Heart left ventricle (tissue), 16 donors: ENCODE data around the gene TTC23. TPM values are rescaled to one million over a fixed set of nuclear protein-coding genes. Genes with fewer than 3 reads are reported as not detected.

Source experiments
- ATAC-seq, 4 donors: fragments of 200-7000 bp; cut with Tn5 transposase; one replicate each; pipeline ENCODE4 v1.9.1; 2020 to 2022; ENCODE audit warnings: moderate library complexity in 4 of 4, mild to moderate bottlenecking in 3 of 4, moderate number of reproducible peaks in 1 of 4
- DNase-seq, 5 donors: peaks; one replicate each; pipeline ENCODE4 v3.0.0-alpha.2; 2020
- H3K27ac ChIP-seq, 12 donors: fragments of 200-600 bp; sonication (generic) in 4 of 12; one replicate each; pipeline versions ENCODE4 v1.5.0 to v1.8.0; 2016 to 2022; ENCODE audit warnings: mild to moderate bottlenecking in 2 of 12
- H3K27me3 ChIP-seq, 9 donors: fragments of 200-600 bp; sonication (generic) in 2 of 9; one replicate each; pipeline versions ENCODE4 v1.5.1 to v1.8.0; 2016 to 2022; ENCODE audit warnings: mild to moderate bottlenecking in 3 of 9
- H3K36me3 ChIP-seq, 9 donors: fragments of 200-600 bp; sonication (generic) in 2 of 9; one replicate each; pipeline versions ENCODE4 v1.5.0 to v1.8.0; 2018 to 2022; ENCODE audit warnings: mild to moderate bottlenecking in 2 of 9
- H3K4me1 ChIP-seq, 12 donors: fragments of 200-600 bp; sonication (generic) in 4 of 12; one replicate each; pipeline versions ENCODE4 v1.5.0 to v1.8.0; 2016 to 2022; ENCODE audit warnings: mild to moderate bottlenecking in 3 of 12
- H3K4me3 ChIP-seq, 12 donors: fragments of 200-600 bp; sonication (generic) in 4 of 12; one replicate each; pipeline versions ENCODE4 v1.5.0 to v1.8.0; 2017 to 2022; ENCODE audit warnings: mild to moderate bottlenecking in 9 of 12, moderate library complexity in 4 of 12
- H3K9me3 ChIP-seq, 12 donors: fragments of 200-600 bp; sonication (generic) in 4 of 12; one replicate each; pipeline versions ENCODE4 v1.5.0 to v1.8.0; 2016 to 2022; ENCODE audit warnings: mild to moderate bottlenecking in 1 of 12
- POLR2A ChIP-seq, 2 donors: fragments of 450-650 bp; IDR thresholded peaks; one replicate each; pipeline ENCODE4 v1.6.1; 2017; ENCODE audit warnings: antibody characterized with exemption in 2 of 2, mild to moderate bottlenecking in 2 of 2, moderate library complexity in 2 of 2
- WGBS, 4 donors: extraction: QIAGEN DNeasy Blood & Tissue Kit in 2 of 4; methylation state at CpG; one replicate each; pipeline versions ENCODE4 v1.1.5 to v1.1.7; 2013 to 2018; 5-methylcytosine and 5-hydroxymethylcytosine counted together
- intact Hi-C, 10 donors: fragments of 100-400 bp; cut with DNase I; formaldehyde crosslinking; loops; one replicate each; pipeline versions ENCODE4 v1.11.1 to v1.14.2; 2022
- polyA plus RNA-seq, 2 donors: library from polyadenylated mRNA; stranded (reverse); fragments of 200-250 nt; gene quantifications; one replicate each; pipeline ENCODE4 v1.2.3, GENCODE V29; 2013
- total RNA-seq, 9 donors: library from RNA; depleted of rRNA in 2 of 9; stranded (reverse); fragments of >200 nt in 2 of 9; fragmentation: NEBNext Ultra II Directional in 3 of 9; extraction: Animal tissue kit (Norgen Biotek cat#: 25700) in 3 of 9; gene quantifications; one replicate each; pipeline versions ENCODE4 v1.1.0 to v1.2.4, GENCODE V29; 2016 to 2023
- TF ChIP-seq, protein P1 (sequence below), 12 donors: fragments of 200-600 bp; sonication (generic) in 4 of 12; IDR thresholded peaks; one replicate each; pipeline versions ENCODE4 v1.5.0 to v1.8.0; 2018 to 2022; ENCODE audit warnings: antibody characterized with exemption in 12 of 12, mild to moderate bottlenecking in 5 of 12
- donor health status: ischemic (EF 13 %, LVEDD 7.1; RV severe dilation, severe dysfunction).
- donor health status: healthy with polysubstance abuse.
- donor health status: DM: no; HTN: yes; CAD: no.
- donor health status: DM: no; HTN: no; CAD: no.
- donor health status: ischemic (EF 25% LVEDD 6.9; RV normal size, moderate dysfunction).
- donor health status: ischemic (EF 25% LVEDD 5.7; RV mildly dilated, moderate dysfunction).
- donor health status: healthy.
- donor health status: DM: yes; HTN: yes; CAD: no.
- donor health status: ischemic (EF 35%, LVEDD 5.7; RV mildly dilated, moderate dysfunction).
- donor health status: nonischemic (EF 11% LVEDD 7.7; RV severe dilation, severe dysfunction).
- donor health status: DM: yes; HTN: yes; CAD: no.
- donor health status: PGD.
- donor health status: ischemic (EF 29% LVEDD 5.4; RV normal size, mild dysfunction).
- donor health status: nonischemic (EF 23%, LVEDD 6.1; RV moderate dilation, normal function).

The TTC23 gene
- total and polyA plus RNA-seq, 11 donors = 5.7 to 19.5 (median 10.4) TPM

DNA sequence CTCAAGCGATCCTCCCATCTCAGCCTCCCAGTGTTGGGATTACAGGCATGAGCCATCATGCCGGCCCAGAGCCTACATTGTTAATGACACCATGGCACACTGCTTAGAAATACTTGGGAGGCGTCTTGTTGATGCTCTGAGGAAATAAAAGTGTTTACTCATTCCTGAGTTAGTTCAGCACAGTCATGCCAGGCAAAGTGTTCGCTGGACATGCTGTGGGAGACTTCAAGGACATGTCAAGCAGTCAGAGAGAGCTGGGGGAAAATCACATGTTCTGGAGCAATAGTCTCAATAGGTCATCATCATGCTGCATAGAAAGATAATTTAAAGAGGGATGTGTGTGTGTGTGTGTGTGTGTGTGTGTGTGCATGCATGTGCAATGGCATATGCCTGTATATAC is 37.5 kb downstream of the TTC23 start:
- H3K27me3 ChIP-seq = no peaks in the 10 kb centered on the region
- peaks cover 0 to 45% (median 10%) of the 10 kb centered on the region in 9 donors for H3K36me3 ChIP-seq
- H3K4me1 ChIP-seq = peaks cover 0 to 16% (median 0%) of the 10 kb centered on the region in 12 donors
- intact Hi-C loops = loop anchor here in 9 of 10 donors (1.0 to 5.0 kb wide), 8 partner anchors 35 to 111 kb away; partner anchors contain the start of gene SYNM (in 1 of the 9)
- WGBS, 4 donors = 70 to 84% (median 78%) methylated on average over 4 of the region's 4 CpGs
- H3K27ac ChIP-seq = peak overlapping the region in 8 of 12 donors; percentile 9 to 85 (median 66)
- no peak overlapping the region for H3K4me3 ChIP-seq
- TF ChIP-seq POLR2A (IDR thresholded peaks at IDR 0.05) = no peak
- ATAC-seq (peak in 3 of 4 donors; percentile 25 to 60 (median 40)), DNase-seq (no peak)
- no peaks in the 10 kb centered on the region for H3K9me3 ChIP-seq

DNA sequence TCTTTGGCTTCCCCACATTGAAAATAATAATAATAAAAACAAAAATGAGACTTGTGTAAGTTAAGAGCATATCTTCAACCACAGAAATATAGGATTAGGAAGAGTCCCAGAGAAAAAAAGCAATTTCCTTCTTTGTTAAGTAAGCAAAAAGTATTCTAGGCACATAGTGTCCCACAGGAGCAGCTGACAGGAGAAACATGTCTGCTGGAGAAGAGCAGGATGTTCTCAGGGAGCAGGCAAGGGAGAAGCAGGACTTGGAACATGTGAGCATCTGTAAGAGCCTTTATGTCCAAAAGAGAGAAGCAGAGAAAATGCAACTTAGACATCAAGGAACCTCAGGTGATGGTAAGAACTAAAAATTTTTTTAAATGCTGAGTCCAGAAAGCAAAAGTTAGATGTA is 39.0 kb downstream of the TTC23 start:
- peak in 1 of 5 donors; percentile 10 for DNase-seq
- intact Hi-C loops = loop anchor here in 5 of 10 donors (5.0 kb wide), 2 partner anchors 33 to 38 kb away; no protein-coding TSS in a partner anchor
- Histone ChIP-seq H3K4me1 (peaks cover 0 to 16% (median 0%) of the 10 kb centered on the region in 12 donors), H3K36me3 (peaks cover 0 to 36% (median 6%) of the 10 kb centered on the region in 9 donors), H3K27me3 (no peaks in the 10 kb centered on the region), H3K27ac (peak overlapping the region in 1 of 12 donors; percentile 85), H3K4me3 (no peak overlapping the region), H3K9me3 (no peaks in the 10 kb centered on the region)
- TF ChIP-seq POLR2A (IDR thresholded peaks at IDR 0.05) = no peak
- TF ChIP-seq, protein P1, sequence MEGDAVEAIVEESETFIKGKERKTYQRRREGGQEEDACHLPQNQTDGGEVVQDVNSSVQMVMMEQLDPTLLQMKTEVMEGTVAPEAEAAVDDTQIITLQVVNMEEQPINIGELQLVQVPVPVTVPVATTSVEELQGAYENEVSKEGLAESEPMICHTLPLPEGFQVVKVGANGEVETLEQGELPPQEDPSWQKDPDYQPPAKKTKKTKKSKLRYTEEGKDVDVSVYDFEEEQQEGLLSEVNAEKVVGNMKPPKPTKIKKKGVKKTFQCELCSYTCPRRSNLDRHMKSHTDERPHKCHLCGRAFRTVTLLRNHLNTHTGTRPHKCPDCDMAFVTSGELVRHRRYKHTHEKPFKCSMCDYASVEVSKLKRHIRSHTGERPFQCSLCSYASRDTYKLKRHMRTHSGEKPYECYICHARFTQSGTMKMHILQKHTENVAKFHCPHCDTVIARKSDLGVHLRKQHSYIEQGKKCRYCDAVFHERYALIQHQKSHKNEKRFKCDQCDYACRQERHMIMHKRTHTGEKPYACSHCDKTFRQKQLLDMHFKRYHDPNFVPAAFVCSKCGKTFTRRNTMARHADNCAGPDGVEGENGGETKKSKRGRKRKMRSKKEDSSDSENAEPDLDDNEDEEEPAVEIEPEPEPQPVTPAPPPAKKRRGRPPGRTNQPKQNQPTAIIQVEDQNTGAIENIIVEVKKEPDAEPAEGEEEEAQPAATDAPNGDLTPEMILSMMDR (IDR thresholded peaks at IDR 0.05) = no peak
- no peak for ATAC-seq

DNA sequence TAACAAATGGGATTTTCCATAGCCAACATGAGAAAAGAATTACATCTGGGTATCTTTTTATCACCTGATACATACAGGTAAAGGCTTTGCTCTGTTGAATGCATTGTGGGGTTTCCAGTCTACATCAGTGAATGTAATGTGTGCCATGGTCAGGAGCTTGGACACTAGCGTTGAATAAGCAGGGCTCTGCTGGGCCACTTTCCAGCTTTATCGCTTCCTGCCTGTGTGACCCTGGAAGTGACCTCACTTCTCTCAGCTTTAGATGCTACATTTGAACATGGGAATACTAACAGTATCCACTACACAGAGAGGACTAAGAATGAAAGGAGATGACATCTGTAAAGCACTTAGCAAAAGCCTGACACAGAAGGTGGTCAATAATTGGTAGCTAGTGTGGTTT is 40.1 kb downstream of the TTC23 start:
- intact Hi-C loops = no loop called here
- Histone ChIP-seq H3K27me3 (no peaks in the 10 kb centered on the region), H3K27ac (no peak overlapping the region), H3K9me3 (no peaks in the 10 kb centered on the region), H3K36me3 (peaks cover 0 to 28% (median 0%) of the 10 kb centered on the region in 9 donors), H3K4me3 (no peak overlapping the region), H3K4me1 (peaks cover 0 to 16% (median 0%) of the 10 kb centered on the region in 12 donors)
- 30 to 54% (median 36%) methylated on average over 2 of the region's 2 CpGs for WGBS, 4 donors
- TF ChIP-seq, protein P1 (IDR thresholded peaks at IDR 0.05) = no peak
- TF ChIP-seq POLR2A (IDR thresholded peaks at IDR 0.05) = no peak
- DNase-seq (peak in 3 of 5 donors; percentile 20 to 34 (median 24)), ATAC-seq (peak in 1 of 4 donors; percentile 21)

DNA sequence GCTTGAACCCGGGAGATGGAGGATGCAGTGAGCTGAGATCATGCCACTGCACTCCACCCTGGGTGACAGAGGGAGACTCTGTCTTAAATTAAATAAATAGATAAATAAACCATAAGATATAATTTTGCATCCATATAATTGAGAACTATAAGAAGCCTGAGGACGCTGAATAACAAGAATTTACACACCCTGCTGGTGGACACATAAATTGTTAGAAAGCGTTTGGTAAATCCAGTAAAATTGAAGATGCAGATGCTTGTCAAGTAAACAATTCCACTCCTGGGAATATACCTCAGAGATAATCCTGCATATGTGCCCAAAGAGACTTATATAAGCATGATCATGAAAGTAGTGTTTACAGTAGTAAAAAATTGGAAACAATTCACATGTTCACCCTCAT is 41.7 kb downstream of the TTC23 start:
- H3K36me3 ChIP-seq = peaks cover 0 to 28% (median 0%) of the 10 kb centered on the region in 9 donors
- H3K4me1 ChIP-seq = peaks cover 0 to 16% (median 0%) of the 10 kb centered on the region in 12 donors
- DNase-seq = no peak
- intact Hi-C loops = loop anchor here in 1 of 10 donors (2.0 kb wide), 1 partner anchor 21 kb away; no protein-coding TSS in a partner anchor
- H3K27ac ChIP-seq = no peak overlapping the region
- H3K9me3 ChIP-seq = no peaks in the 10 kb centered on the region
- H3K27me3 ChIP-seq = no peaks in the 10 kb centered on the region
- no peak for ATAC-seq
- 85 to 90% (median 87%) methylated on average over 3 of the region's 3 CpGs for WGBS, 4 donors
- no peak overlapping the region for H3K4me3 ChIP-seq
- no peak for TF ChIP-seq POLR2A (IDR thresholded peaks at IDR 0.05)
- TF ChIP-seq, protein P1 (IDR thresholded peaks at IDR 0.05) = no peak

GRCh38 chr15:99202176-99202552 is 47.2 kb downstream of the TTC23 start:
- Histone ChIP-seq H3K27ac (no peak overlapping the region), H3K4me3 (no peak overlapping the region), H3K27me3 (no peaks in the 10 kb centered on the region), H3K36me3 (peaks cover 0 to 42% (median 22%) of the 10 kb centered on the region in 9 donors), H3K9me3 (no peaks in the 10 kb centered on the region), H3K4me1 (no peaks in the 10 kb centered on the region)
- DNase-seq (no peak), ATAC-seq (no peak)
- intact Hi-C loops = no loop called here
- no peak for TF ChIP-seq POLR2A (IDR thresholded peaks at IDR 0.05)
- TF ChIP-seq, protein P1 (IDR thresholded peaks at IDR 0.05) = no peak
- 47 to 78% (median 68%) methylated on average over 2 of the region's 2 CpGs for WGBS, 4 donors
